Fibroblast of lung (primary cell): ENCODE results near the gene PDZRN4. TPM values are rescaled to one million over a fixed set of nuclear protein-coding genes. Genes with fewer than 3 reads are reported as not detected.

Experiments
- DNase-seq, 2 donors: peaks; one replicate each; pipeline versions ENCODE4 v3.0.0 to v3.0.0-alpha.2; 2010; ENCODE audit warnings: low read depth in 2 of 2
- H2AFZ ChIP-seq: 2 replicates; pipeline ENCODE4 v1.5.1; 2012; ENCODE audit warnings: low read length, control low read depth, inconsistent platforms
- H3K27ac ChIP-seq: 2 replicates; pipeline ENCODE4 v1.5.1; 2011; ENCODE audit warnings: low read length, control low read depth; ENCODE audit not compliant: insufficient read depth
- H3K27me3 ChIP-seq: 2 replicates; pipeline ENCODE4 v1.5.1; 2011; ENCODE audit warnings: mild to moderate bottlenecking, low read length; ENCODE audit not compliant: control insufficient read depth, insufficient read depth
- H3K36me3 ChIP-seq: 2 replicates; pipeline ENCODE4 v1.5.1; 2011; ENCODE audit warnings: low read length; ENCODE audit not compliant: control insufficient read depth, insufficient read depth
- H3K4me1 ChIP-seq: 2 replicates; pipeline ENCODE4 v1.5.1; 2011; ENCODE audit warnings: low read length; ENCODE audit not compliant: control insufficient read depth, insufficient read depth; ENCODE audit errors: extremely low read depth
- H3K4me2 ChIP-seq: 2 replicates; pipeline ENCODE4 v1.5.1; 2011; ENCODE audit warnings: low read length, control low read depth; ENCODE audit not compliant: insufficient read depth; ENCODE audit errors: extremely low read depth
- H3K4me3 ChIP-seq, 4 experiments: fragments of 200-600 bp in 1 of 4; sonication (generic) in 1 of 4; replicated peaks in 1 of 4; 2 replicates each; pipeline ENCODE4 v1.5.1; 2011 to 2016; ENCODE audit warnings: low read length in 4 of 4, low read depth in 3 of 4, mild to moderate bottlenecking in 3 of 4, control low read depth in 2 of 4, inconsistent platforms in 1 of 4, mixed read lengths in 1 of 4; ENCODE audit not compliant: insufficient read depth in 1 of 4; ENCODE audit errors: control extremely low read depth in 1 of 4
- H3K79me2 ChIP-seq: 2 replicates; pipeline ENCODE4 v1.5.1; 2012; ENCODE audit warnings: mild to moderate bottlenecking, low read length, inconsistent platforms; ENCODE audit not compliant: control insufficient read depth, insufficient read depth
- H3K9ac ChIP-seq: 2 replicates; pipeline ENCODE4 v1.5.1; 2011; ENCODE audit warnings: mild to moderate bottlenecking, low read length, control low read depth; ENCODE audit not compliant: insufficient read depth
- H3K9me3 ChIP-seq: 2 replicates; pipeline ENCODE4 v1.5.1; 2012; ENCODE audit warnings: low read depth, low read length; ENCODE audit not compliant: control insufficient read depth, insufficient read depth
- H4K20me1 ChIP-seq: 2 replicates; pipeline ENCODE4 v1.5.1; 2011; ENCODE audit warnings: low read length; ENCODE audit not compliant: control insufficient read depth, insufficient read depth; ENCODE audit errors: extremely low read depth
- CTCF ChIP-seq, 2 donors: IDR thresholded peaks in 1 of 2; conservative IDR thresholded peaks in 1 of 2; 1 replicate in 1 of 2; 2 replicates in 1 of 2; pipeline ENCODE4 v1.5.1; 2011 to 2012; ENCODE audit warnings: low read length in 2 of 2, control low read depth in 1 of 2, inconsistent platforms in 1 of 2, low read depth in 1 of 2, mild to moderate bottlenecking in 1 of 2
- EZH2 ChIP-seq: IDR thresholded peaks from 2 replicates; pipeline ENCODE4 v1.5.1; 2012; ENCODE audit warnings: low read length, control low read depth, mild to moderate bottlenecking; ENCODE audit errors: missing control alignments
- polyA plus RNA-seq, 2 donors: library from polyadenylated mRNA; depleted of rRNA in 1 of 2; stranded (reverse) in 1 of 2; unstranded in 1 of 2; fragments of >200 nt; gene quantifications; 2 replicates each; pipeline ENCODE4 v1.2.1, GENCODE V29; 2011 to 2012; ENCODE audit warnings: missing spikeins in 1 of 2
- total RNA-seq: library from RNA; depleted of rRNA; stranded (reverse); fragments of >200 nt; gene quantifications from 2 replicates; pipeline ENCODE4 v1.2.1, GENCODE V29; 2014

Gene PDZRN4
- total and polyA plus RNA-seq, 2 donors (not counting 1 experiment from before 2014, with no cell fraction given): not detected

GRCh38 chr12:41497409-41497808, 309.3 kb downstream of the PDZRN4 start:
- Histone ChIP-seq H3K4me3 (no peak overlapping the region), H3K4me1 (no peaks in the 10 kb centered on the region), H3K79me2 (no peaks in the 10 kb centered on the region), H3K4me2 (no peak overlapping the region), H3K27ac (no peak overlapping the region), H3K27me3 (no peaks in the 10 kb centered on the region), H3K9me3 (no peaks in the 10 kb centered on the region), H3K9ac (no peak overlapping the region), H3K36me3 (no peaks in the 10 kb centered on the region), H4K20me1 (no peaks in the 10 kb centered on the region), H2AFZ (no peak overlapping the region)
- no peak for TF ChIP-seq CTCF (conservative IDR thresholded peaks at IDR 0.05 in 1 of 2, IDR thresholded peaks at IDR 0.05 in 1 of 2; ENCODE audit: low read depth in 1 of 2, low read length in 2 of 2)
- no peak for TF ChIP-seq EZH2
- DNase-seq: no peak

DNA sequence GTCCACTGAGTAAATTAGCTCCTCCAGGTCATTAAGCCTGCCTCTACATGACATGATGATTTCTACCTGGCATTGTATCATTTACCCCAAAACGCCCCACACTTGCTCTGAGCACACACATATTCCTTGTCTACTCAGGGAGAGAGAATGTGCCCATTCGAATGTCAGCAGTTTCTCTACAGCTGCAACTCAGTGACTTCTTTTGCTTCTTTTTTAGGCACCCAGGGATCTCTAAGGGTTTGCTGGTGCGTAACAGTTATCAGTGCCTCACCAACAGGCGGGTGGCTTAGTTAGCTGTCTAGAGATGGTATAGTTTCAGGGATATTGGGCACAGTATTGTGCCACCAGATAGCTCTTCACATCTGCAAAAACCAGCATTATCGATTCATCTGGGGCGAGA, 316.9 kb downstream of the PDZRN4 start:
- no peak for DNase-seq
- Histone ChIP-seq H4K20me1 (no peaks in the 10 kb centered on the region), H3K27ac (no peak overlapping the region), H2AFZ (no peak overlapping the region), H3K4me3 (no peak overlapping the region), H3K9me3 (no peaks in the 10 kb centered on the region), H3K4me2 (no peak overlapping the region), H3K4me1 (no peaks in the 10 kb centered on the region), H3K9ac (no peak overlapping the region), H3K79me2 (no peaks in the 10 kb centered on the region), H3K27me3 (no peaks in the 10 kb centered on the region), H3K36me3 (no peaks in the 10 kb centered on the region)
- TF ChIP-seq EZH2: no peak
- no peak for TF ChIP-seq CTCF (conservative IDR thresholded peaks at IDR 0.05 in 1 of 2, IDR thresholded peaks at IDR 0.05 in 1 of 2; ENCODE audit: low read depth in 1 of 2, low read length in 2 of 2)

DNA sequence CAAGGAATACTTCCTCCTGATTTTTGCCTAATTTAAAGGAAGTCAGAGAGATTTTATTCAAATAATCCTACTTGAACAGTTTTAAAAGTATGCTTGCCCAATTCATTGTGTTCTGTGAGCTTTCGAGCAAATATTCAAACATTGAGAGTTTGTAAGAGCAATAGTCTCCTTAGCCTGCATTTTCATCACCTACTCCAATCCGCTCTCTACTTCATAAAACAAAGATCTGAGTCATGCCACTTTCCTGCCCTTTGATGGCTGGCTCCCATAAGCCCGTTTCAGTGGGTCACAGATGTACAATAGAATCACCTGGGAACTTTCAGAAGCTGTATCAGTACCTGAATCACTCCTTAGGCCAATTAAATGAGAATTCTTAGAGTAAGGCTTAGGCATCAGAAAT, 319.2 kb downstream of the PDZRN4 start:
- no peak overlapping the region for H2AFZ ChIP-seq
- H3K4me3 ChIP-seq: no peak overlapping the region
- H3K27ac ChIP-seq: no peak overlapping the region
- DNase-seq: no peak
- no peaks in the 10 kb centered on the region for H3K36me3 ChIP-seq
- no peak overlapping the region for H3K4me2 ChIP-seq
- H3K9me3 ChIP-seq: no peaks in the 10 kb centered on the region
- no peaks in the 10 kb centered on the region for H3K4me1 ChIP-seq
- no peaks in the 10 kb centered on the region for H3K79me2 ChIP-seq
- TF ChIP-seq CTCF (conservative IDR thresholded peaks at IDR 0.05 in 1 of 2, IDR thresholded peaks at IDR 0.05 in 1 of 2; ENCODE audit: low read depth in 1 of 2, low read length in 2 of 2) (no peak), EZH2 (no peak)
- no peaks in the 10 kb centered on the region for H4K20me1 ChIP-seq
- H3K27me3 ChIP-seq: no peaks in the 10 kb centered on the region
- H3K9ac ChIP-seq: no peak overlapping the region
